Mesenchymal stem cell (in vitro differentiated cells and primary cell): Measurements from ENCODE around the gene TPM2.

Source experiments
- DNase-seq: peaks from one replicate; pipeline ENCODE4 v3.0.0-alpha.2; 2013
- H2AFZ ChIP-seq: one replicate; pipeline ENCODE4 v1.6.1; 2013; ENCODE audit warnings: low read depth, mild to moderate bottlenecking, control low read depth, inconsistent platforms, low read length, moderate library complexity
- H2AK5ac ChIP-seq: 2 replicates; pipeline ENCODE4 v1.6.1; 2013; ENCODE audit warnings: low read length, moderate library complexity, mild to moderate bottlenecking, inconsistent platforms; ENCODE audit not compliant: severe bottlenecking
- H2BK120ac ChIP-seq: one replicate; pipeline ENCODE4 v1.6.1; 2013; ENCODE audit warnings: low read depth, mild to moderate bottlenecking, inconsistent platforms, low read length, moderate library complexity
- H2BK12ac ChIP-seq, 2 experiments: one replicate each; pipeline ENCODE4 v1.6.1; 2013; ENCODE audit warnings: inconsistent platforms in 2 of 2, low read length in 2 of 2, mild to moderate bottlenecking in 2 of 2, moderate library complexity in 2 of 2, control low read depth in 1 of 2
- H2BK15ac ChIP-seq: one replicate; pipeline ENCODE4 v1.6.1; 2013; ENCODE audit warnings: mild to moderate bottlenecking, low read depth, inconsistent platforms; ENCODE audit not compliant: poor library complexity, severe bottlenecking
- H2BK5ac ChIP-seq: 2 replicates; pipeline ENCODE4 v1.6.1; 2013; ENCODE audit warnings: low read depth, mild to moderate bottlenecking, low read length, control low read depth, inconsistent platforms; ENCODE audit not compliant: poor library complexity, severe bottlenecking
- H3K14ac ChIP-seq, 2 experiments: one replicate each; pipeline ENCODE4 v1.6.1; 2013; ENCODE audit warnings: inconsistent platforms in 2 of 2, low read length in 2 of 2, control low read depth in 1 of 2, mild to moderate bottlenecking in 1 of 2, moderate library complexity in 1 of 2
- H3K18ac ChIP-seq, 2 experiments: one replicate each; pipeline ENCODE4 v1.6.1; 2013; ENCODE audit warnings: inconsistent platforms in 2 of 2, low read length in 2 of 2, control low read depth in 1 of 2, low read depth in 1 of 2, mild to moderate bottlenecking in 1 of 2
- H3K23ac ChIP-seq, 2 experiments: one replicate each; pipeline ENCODE4 v1.6.1; 2013; ENCODE audit warnings: inconsistent platforms in 2 of 2, low read length in 2 of 2, mild to moderate bottlenecking in 2 of 2, moderate library complexity in 2 of 2, control low read depth in 1 of 2
- H3K27ac ChIP-seq: 2 replicates; pipeline ENCODE4 v1.5.1; 2013; ENCODE audit warnings: mild to moderate bottlenecking, moderate library complexity, low read length, control low read depth, inconsistent platforms; ENCODE audit not compliant: poor library complexity, severe bottlenecking
- H3K27me3 ChIP-seq, 2 experiments: 2 replicates each; pipeline versions ENCODE4 v1.6.1 to v1.7.0; 2013; ENCODE audit warnings: low read length in 2 of 2, mild to moderate bottlenecking in 2 of 2, moderate library complexity in 2 of 2, control low read depth in 1 of 2, inconsistent platforms in 1 of 2; ENCODE audit not compliant: control insufficient read depth in 1 of 2, insufficient read depth in 1 of 2
- H3K36me3 ChIP-seq, 2 experiments: 2 replicates each; pipeline versions ENCODE4 v1.6.1 to v1.7.0; 2013; ENCODE audit warnings: low read length in 2 of 2, control low read depth in 1 of 2, inconsistent platforms in 1 of 2, low read depth in 1 of 2, mild to moderate bottlenecking in 1 of 2; ENCODE audit not compliant: insufficient read depth in 2 of 2, control insufficient read depth in 1 of 2
- H3K4ac ChIP-seq, 2 experiments: one replicate each; pipeline ENCODE4 v1.6.1; 2013; ENCODE audit warnings: inconsistent platforms in 2 of 2, low read length in 2 of 2, mild to moderate bottlenecking in 2 of 2, moderate library complexity in 2 of 2, control low read depth in 1 of 2, low read depth in 1 of 2
- H3K4me1 ChIP-seq: 2 replicates; pipeline ENCODE4 v1.6.1; 2013; ENCODE audit warnings: low read depth, low read length, control low read depth; ENCODE audit not compliant: control insufficient read depth, insufficient read depth
- H3K4me2 ChIP-seq: 2 replicates; pipeline ENCODE4 v1.6.1; 2013; ENCODE audit warnings: low read length, mild to moderate bottlenecking, inconsistent platforms; ENCODE audit not compliant: poor library complexity, severe bottlenecking
- H3K4me3 ChIP-seq, 2 experiments: 2 replicates each; pipeline versions ENCODE4 v1.5.1 to v1.7.0; 2013; ENCODE audit warnings: low read length in 2 of 2, mild to moderate bottlenecking in 2 of 2, control low read depth in 1 of 2, low read depth in 1 of 2; ENCODE audit not compliant: insufficient read depth in 1 of 2
- H3K79me1 ChIP-seq: replicated peaks from 2 replicates; pipeline ENCODE4 v1.6.1; 2013; ENCODE audit warnings: mild to moderate bottlenecking, control low read depth, low read length, inconsistent platforms; ENCODE audit not compliant: poor library complexity, severe bottlenecking
- H3K9ac ChIP-seq: 2 replicates; pipeline ENCODE4 v1.7.0; 2013; ENCODE audit warnings: mild to moderate bottlenecking, low read length, moderate library complexity
- H3K9me3 ChIP-seq: 2 replicates; pipeline ENCODE4 v1.7.0; 2013; ENCODE audit warnings: mild to moderate bottlenecking, low read length; ENCODE audit not compliant: control insufficient read depth
- H4K8ac ChIP-seq: one replicate; pipeline ENCODE4 v1.6.1; 2013; ENCODE audit warnings: inconsistent platforms, mild to moderate bottlenecking, low read length, moderate library complexity
- H4K91ac ChIP-seq: one replicate; pipeline ENCODE4 v1.6.1; 2013; ENCODE audit warnings: mild to moderate bottlenecking, low read length, inconsistent platforms
- WGBS: methylation state at CpG from one replicate; pipeline ENCODE4 v1.1.7; 2013; ENCODE audit warnings: mixed read lengths; 5-methylcytosine and 5-hydroxymethylcytosine counted together

Gene TPM2

DNA sequence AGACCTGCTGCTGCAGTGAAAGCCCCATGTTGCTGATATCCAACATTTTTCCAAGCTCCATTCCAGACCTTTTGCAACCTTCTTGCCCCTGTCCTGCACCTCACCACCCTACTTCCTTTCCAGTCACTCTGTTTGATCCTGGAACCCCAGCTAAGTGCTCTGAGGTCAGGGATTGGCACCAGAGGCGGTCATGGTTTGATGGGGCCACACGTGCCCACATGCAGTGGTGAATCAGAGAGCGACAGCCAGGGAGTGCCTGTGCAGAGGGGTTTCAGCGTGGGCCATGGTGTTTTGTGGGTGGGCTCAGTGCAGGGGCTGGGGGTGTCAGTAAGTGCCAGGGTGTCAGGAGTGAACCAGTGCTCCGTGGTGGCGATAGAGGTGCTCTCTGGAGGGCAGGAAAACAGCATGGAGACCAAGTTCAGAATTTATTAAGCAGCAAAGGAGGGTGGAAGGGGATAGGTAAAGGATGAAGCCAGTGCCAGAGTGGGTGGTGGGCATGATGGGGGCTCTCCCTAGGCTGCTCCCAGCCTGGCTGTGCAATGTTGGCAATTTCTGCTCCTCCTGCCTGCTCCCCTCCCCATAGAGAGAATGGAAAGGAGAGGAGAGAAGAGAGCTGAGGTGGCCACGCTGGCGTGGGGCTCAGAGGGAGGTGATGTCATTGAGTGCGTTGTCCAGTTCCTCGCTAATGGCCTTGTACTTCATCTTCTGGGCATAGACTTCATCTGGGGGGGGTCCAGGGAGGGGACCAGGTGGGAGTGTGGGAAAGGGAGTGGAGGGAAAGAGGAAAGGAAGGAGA, 7.0 kb downstream of the TPM2 start:
- Histone ChIP-seq H3K36me3 (peaks cover 64 to 65% of the 10 kb centered on the region in 2 experiments), H4K91ac (no peak overlapping the region), H2AFZ (no peak overlapping the region), H2BK15ac (no peak overlapping the region), H2BK120ac (no peak overlapping the region), H4K8ac (no peak overlapping the region), H3K9ac (no peak overlapping the region), H3K79me1 (peaks cover 5% of the 10 kb centered on the region), H3K4ac (no peak overlapping the region), H2BK5ac (no peak overlapping the region), H3K4me2 (no peak overlapping the region), H3K14ac (no peak overlapping the region), H3K27me3 (no peaks in the 10 kb centered on the region), H3K9me3 (no peaks in the 10 kb centered on the region), H2AK5ac (no peak overlapping the region), H3K18ac (no peak overlapping the region), H2BK12ac (no peak overlapping the region), H3K27ac (no peak overlapping the region), H3K23ac (no peak overlapping the region), H3K4me3 (no peak overlapping the region), H3K4me1 (peaks cover 37% of the 10 kb centered on the region)
- no peak for DNase-seq
- WGBS: 96% methylated on average over 10 of the region's 10 CpGs

DNA sequence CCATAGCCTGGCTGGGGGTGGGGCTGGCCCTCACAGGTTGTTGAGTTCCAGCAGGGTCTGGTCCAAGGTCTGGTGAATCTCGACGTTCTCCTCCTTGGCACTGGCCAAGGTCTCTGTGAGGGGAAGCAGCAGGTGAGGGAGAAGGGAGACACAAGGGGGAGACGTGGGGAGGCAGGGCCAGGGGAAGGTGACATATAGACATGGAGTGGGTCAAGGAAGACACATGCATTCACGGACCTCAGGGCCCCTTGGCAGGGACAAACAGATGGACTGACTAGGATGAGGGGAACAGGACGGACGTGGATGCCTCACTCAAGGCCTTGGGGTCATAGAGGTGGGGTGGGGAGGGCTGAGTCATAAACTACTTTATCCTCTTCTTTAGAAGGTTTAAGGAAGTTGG, 7.7 kb downstream of the TPM2 start:
- no peaks in the 10 kb centered on the region for H3K9me3 ChIP-seq
- H4K8ac ChIP-seq: no peak overlapping the region
- H3K18ac ChIP-seq: no peak overlapping the region
- peaks cover 58% of the 10 kb centered on the region in 2 experiments for H3K36me3 ChIP-seq
- H3K27me3 ChIP-seq: no peaks in the 10 kb centered on the region
- no peak overlapping the region for H3K14ac ChIP-seq
- H3K4ac ChIP-seq: no peak overlapping the region
- H3K23ac ChIP-seq: no peak overlapping the region
- no peak overlapping the region for H3K4me3 ChIP-seq
- peaks cover 32% of the 10 kb centered on the region for H3K4me1 ChIP-seq
- H3K4me2 ChIP-seq: no peak overlapping the region
- no peak overlapping the region for H2AFZ ChIP-seq
- DNase-seq: no peak
- no peak overlapping the region for H3K9ac ChIP-seq
- no peak overlapping the region for H2AK5ac ChIP-seq
- H2BK12ac ChIP-seq: no peak overlapping the region
- no peak overlapping the region for H4K91ac ChIP-seq
- no peak overlapping the region for H3K27ac ChIP-seq
- no peak overlapping the region for H2BK15ac ChIP-seq
- H2BK5ac ChIP-seq: no peak overlapping the region
- 75% methylated on average over 6 of the region's 6 CpGs for WGBS
- H2BK120ac ChIP-seq: no peak overlapping the region
- H3K79me1 ChIP-seq: peaks cover 5% of the 10 kb centered on the region

DNA sequence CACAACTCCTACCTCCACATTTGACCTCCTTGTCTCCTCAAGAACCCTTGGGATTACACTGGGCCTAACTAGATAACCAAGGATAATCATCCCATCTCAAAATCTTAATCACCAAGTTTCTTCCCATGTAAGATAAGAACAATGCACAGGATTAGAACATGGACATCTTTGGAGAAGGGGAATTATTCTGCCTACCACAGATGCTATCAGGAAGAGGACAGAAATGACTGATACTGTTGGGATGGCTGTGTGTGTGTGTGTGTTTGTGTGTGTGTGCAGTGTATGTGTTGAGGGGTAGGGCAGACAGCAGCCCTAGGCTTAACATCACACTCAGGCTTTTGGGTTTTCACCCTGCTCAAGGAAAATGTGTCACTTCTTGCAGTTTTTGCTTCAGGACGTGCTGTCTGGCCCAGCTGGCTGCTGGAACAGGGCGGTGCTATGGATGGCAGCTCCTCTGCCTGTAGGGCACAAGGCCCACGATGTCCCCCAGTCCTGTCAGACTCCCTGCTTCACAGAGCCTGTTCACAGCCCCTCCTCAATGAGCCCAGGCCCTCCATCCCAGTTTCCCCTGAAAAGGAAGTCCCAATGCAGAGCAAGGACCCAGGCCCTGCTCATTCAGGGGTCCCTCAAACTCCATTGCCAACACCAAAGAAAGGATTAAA, 8.3 kb downstream of the TPM2 start:
- no peak overlapping the region for H2BK15ac ChIP-seq
- no peak overlapping the region for H3K14ac ChIP-seq

DNA sequence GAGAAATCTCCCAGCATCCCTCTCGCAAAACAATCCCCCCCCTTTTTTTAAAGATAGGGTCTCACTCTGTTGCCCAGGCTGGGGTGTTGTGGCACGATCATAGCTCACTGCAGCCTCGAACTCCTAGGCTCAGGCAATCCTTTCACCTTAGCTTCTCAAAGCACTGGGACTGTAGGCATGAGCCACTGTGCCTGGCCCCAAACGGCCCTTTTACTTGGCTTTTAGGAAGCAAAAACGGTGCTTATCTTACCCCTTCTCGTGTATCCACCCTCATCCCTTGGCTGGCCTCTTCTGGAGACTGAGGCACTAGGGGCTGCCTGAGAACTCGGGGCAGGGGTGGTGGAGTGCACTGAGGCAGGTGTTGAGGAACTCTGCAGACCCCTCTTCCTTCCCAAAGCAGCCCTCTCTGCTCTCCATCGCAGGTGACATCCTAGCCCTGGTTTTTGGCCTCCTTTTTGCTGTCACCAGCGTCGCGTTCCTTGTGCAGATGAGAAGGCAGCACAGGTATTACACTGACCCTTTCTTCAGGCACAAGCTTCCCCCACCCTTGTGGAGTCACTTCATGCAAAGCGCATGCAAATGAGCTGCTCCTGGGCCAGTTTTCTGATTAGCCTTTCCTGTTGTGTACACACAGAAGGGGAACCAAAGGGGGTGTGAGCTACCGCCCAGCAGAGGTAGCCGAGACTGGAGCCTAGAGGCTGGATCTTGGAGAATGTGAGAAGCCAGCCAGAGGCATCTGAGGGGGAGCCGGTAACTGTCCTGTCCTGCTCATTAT, 9.2 kb downstream of the TPM2 start:
- Histone ChIP-seq H3K27me3 (peaks cover 0 to 9% of the 10 kb centered on the region in 2 experiments), H3K4ac (no peak overlapping the region), H3K4me2 (no peak overlapping the region), H3K23ac (no peak overlapping the region), H2BK5ac (no peak overlapping the region), H3K18ac (no peak overlapping the region), H2BK120ac (no peak overlapping the region), H3K4me1 (peaks cover 27% of the 10 kb centered on the region), H3K9me3 (no peaks in the 10 kb centered on the region), H4K91ac (no peak overlapping the region), H3K14ac (no peak overlapping the region), H2BK12ac (no peak overlapping the region), H4K8ac (peak overlapping the region; percentile 70), H2AFZ (no peak overlapping the region), H2BK15ac (no peak overlapping the region), H3K9ac (no peak overlapping the region), H3K27ac (no peak overlapping the region), H3K4me3 (no peak overlapping the region), H3K36me3 (peaks cover 44 to 46% of the 10 kb centered on the region in 2 experiments), H2AK5ac (no peak overlapping the region), H3K79me1 (peaks cover 4% of the 10 kb centered on the region)
- WGBS: 67% methylated on average over 14 of the region's 15 CpGs
- DNase-seq: no peak

More for the DNA sequence above, 8.3 kb downstream of the TPM2 start:
- Histone ChIP-seq H3K4me1 (peaks cover 28% of the 10 kb centered on the region), H2AFZ (no peak overlapping the region), H3K4ac (no peak overlapping the region), H4K91ac (no peak overlapping the region), H2BK120ac (no peak overlapping the region), H3K27me3 (peaks cover 0 to 1% of the 10 kb centered on the region in 2 experiments), H4K8ac (no peak overlapping the region), H3K18ac (peak overlapping the region in 1 of 2 experiments; percentile 41), H2BK12ac (no peak overlapping the region), H2BK5ac (no peak overlapping the region), H3K4me3 (no peak overlapping the region), H3K36me3 (peaks cover 53 to 55% of the 10 kb centered on the region in 2 experiments), H3K9ac (peak overlapping the region; percentile 1), H3K79me1 (peaks cover 5% of the 10 kb centered on the region), H3K9me3 (no peaks in the 10 kb centered on the region), H3K27ac (no peak overlapping the region), H3K4me2 (no peak overlapping the region), H3K23ac (no peak overlapping the region), H2AK5ac (no peak overlapping the region)
- 81% methylated on average over 3 of the region's 3 CpGs for WGBS
- DNase-seq: no peak
